SU-DHL-6 (cell line): ENCODE data around the gene TOGARAM2.

Experiments used
- H2AFZ ChIP-seq: fragments of 200-600 bp; sonication (generic); 2 replicates; pipeline ENCODE4 v1.6.1; 2014; ENCODE audit warnings: low read depth, mild to moderate bottlenecking, moderate library complexity, mixed read lengths, antibody characterized with exemption, low read length; ENCODE audit not compliant: severe bottlenecking
- H3F3A ChIP-seq: fragments of 200-600 bp; shearing (Covaris generic); 2 replicates; pipeline ENCODE4 v1.6.0; 2016; ENCODE audit warnings: antibody characterized with exemption, mild to moderate bottlenecking; ENCODE audit not compliant: insufficient read depth
- H3K27ac ChIP-seq: fragments of 200-600 bp; sonication (generic); 2 replicates; pipeline ENCODE4 v1.5.1; 2016; ENCODE audit warnings: low read depth, mild to moderate bottlenecking, low read length, moderate library complexity, mixed read lengths
- H3K27me3 ChIP-seq: fragments of 200-600 bp; sonication (generic), shearing (Covaris generic); 2 replicates; pipeline ENCODE4 v1.6.0; 2014; ENCODE audit warnings: mild to moderate bottlenecking, low read length
- H3K36me3 ChIP-seq: fragments of 200-600 bp; sonication (generic); 2 replicates; pipeline ENCODE4 v1.6.1; 2014; ENCODE audit warnings: mild to moderate bottlenecking, low read length, mixed read lengths
- H3K4me2 ChIP-seq: fragments of 300-600, 200-600 bp; shearing (Covaris generic), sonication (generic); 2 replicates; pipeline ENCODE4 v1.6.0; 2014; ENCODE audit warnings: low read length, low read depth, mild to moderate bottlenecking; ENCODE audit not compliant: poor library complexity, severe bottlenecking
- H3K4me3 ChIP-seq: fragments of 200-600 bp; sonication (generic); 2 replicates; pipeline ENCODE4 v1.5.1; 2014; ENCODE audit warnings: antibody characterized with exemption, low read length, mild to moderate bottlenecking, mixed read lengths; ENCODE audit not compliant: insufficient read depth, poor library complexity, severe bottlenecking
- H3K79me2 ChIP-seq: fragments of 200-600 bp; sonication (generic); 2 replicates; pipeline ENCODE4 v1.6.1; 2014; ENCODE audit warnings: mild to moderate bottlenecking, low read length, moderate library complexity; ENCODE audit not compliant: insufficient read depth
- H3K9ac ChIP-seq: fragments of 200-600 bp; sonication (generic); 2 replicates; pipeline ENCODE4 v1.7.0; 2014; ENCODE audit warnings: mild to moderate bottlenecking, low read length
- H3K9me2 ChIP-seq: fragments of 200-600 bp; sonication (generic); replicated peaks from 2 replicates; pipeline ENCODE4 v1.6.1; 2014; ENCODE audit warnings: low read length; ENCODE audit not compliant: insufficient read depth
- H3K9me3 ChIP-seq: fragments of 200-600 bp; sonication (generic); 2 replicates; pipeline ENCODE4 v1.6.1; 2014; ENCODE audit warnings: low read length, mixed read lengths; ENCODE audit not compliant: insufficient read depth
- H4K20me1 ChIP-seq: fragments of 200-600 bp; sonication (generic); 2 replicates; pipeline ENCODE4 v1.6.1; 2014; ENCODE audit warnings: low read depth, mild to moderate bottlenecking, antibody characterized with exemption, low read length, moderate library complexity, mixed read lengths
- CTCF ChIP-seq: fragments of 200-600 bp; sonication (generic); IDR thresholded peaks from one replicate; pipeline ENCODE4 v1.5.1; 2017; ENCODE audit warnings: antibody characterized with exemption, mild to moderate bottlenecking, low read length, moderate library complexity; ENCODE audit not compliant: insufficient read depth, poor library complexity, severe bottlenecking
- EZH2phosphoT487 ChIP-seq: fragments of 200-600 bp; sonication (generic), shearing (Covaris generic); conservative IDR thresholded peaks from 2 replicates; pipeline ENCODE4 v1.6.1; 2018; ENCODE audit warnings: mild to moderate bottlenecking, antibody characterized with exemption, low read length, moderate library complexity, mixed read lengths

The TOGARAM2 gene

GRCh38 chr2:29009270-29009669, 28.2 kb downstream of the TOGARAM2 start:
- no peak overlapping the region for H3K4me2 ChIP-seq
- H3K36me3 ChIP-seq: no peaks in the 10 kb centered on the region
- no peaks in the 10 kb centered on the region for H3K27me3 ChIP-seq
- H3K9me2 ChIP-seq: no peaks in the 10 kb centered on the region
- no peak overlapping the region for H3K27ac ChIP-seq
- TF ChIP-seq CTCF (no peak), EZH2phosphoT487 (no peak)
- no peaks in the 10 kb centered on the region for H3F3A ChIP-seq
- no peak overlapping the region for H2AFZ ChIP-seq
- H3K9ac ChIP-seq: no peak overlapping the region
- H3K79me2 ChIP-seq: no peaks in the 10 kb centered on the region
- H3K9me3 ChIP-seq: no peaks in the 10 kb centered on the region
- H4K20me1 ChIP-seq: no peaks in the 10 kb centered on the region
- no peak overlapping the region for H3K4me3 ChIP-seq

GRCh38 chr2:29009711-29010677, 28.9 kb downstream of the TOGARAM2 start:
- H3K9ac ChIP-seq: no peak overlapping the region
- no peaks in the 10 kb centered on the region for H3K27me3 ChIP-seq
- no peaks in the 10 kb centered on the region for H4K20me1 ChIP-seq
- no peaks in the 10 kb centered on the region for H3F3A ChIP-seq
- no peaks in the 10 kb centered on the region for H3K79me2 ChIP-seq
- H2AFZ ChIP-seq: no peak overlapping the region
- no peaks in the 10 kb centered on the region for H3K36me3 ChIP-seq
- H3K9me3 ChIP-seq: no peaks in the 10 kb centered on the region
- TF ChIP-seq EZH2phosphoT487: no peak
- TF ChIP-seq CTCF: no peak
- H3K4me2 ChIP-seq: no peak overlapping the region
- H3K9me2 ChIP-seq: no peaks in the 10 kb centered on the region
- H3K4me3 ChIP-seq: no peak overlapping the region
- no peak overlapping the region for H3K27ac ChIP-seq

GRCh38 chr2:29010946-29011345, 29.8 kb downstream of the TOGARAM2 start:
- Histone ChIP-seq H3K9ac (no peak overlapping the region), H3F3A (no peaks in the 10 kb centered on the region), H3K27ac (no peak overlapping the region), H3K79me2 (no peaks in the 10 kb centered on the region), H3K9me3 (no peaks in the 10 kb centered on the region), H4K20me1 (no peaks in the 10 kb centered on the region), H3K4me3 (no peak overlapping the region), H2AFZ (no peak overlapping the region), H3K4me2 (no peak overlapping the region), H3K36me3 (no peaks in the 10 kb centered on the region), H3K9me2 (no peaks in the 10 kb centered on the region), H3K27me3 (no peaks in the 10 kb centered on the region)
- TF ChIP-seq EZH2phosphoT487 (no peak), CTCF (no peak)
